CD8-positive, alpha-beta memory T cell (primary cell): ENCODE measurements around the gene TSPAN3. TPM values are rescaled to one million over a fixed set of nuclear protein-coding genes. Genes with fewer than 3 reads are reported as not detected.

Experiments
- CTCF ChIA-PET: fragments of 350-600 bp; sonication (Branson Sonifier 250); formaldehyde crosslinking; loops from one replicate; lab custom pipeline; 2021; ENCODE audit warnings: antibody characterized with exemption; lab: Charles Lee
- POLR2A ChIA-PET: fragments of 350-600 bp; sonication (Branson Sonifier 250); formaldehyde crosslinking; loops from one replicate; lab custom pipeline; 2021; ENCODE audit warnings: antibody characterized with exemption; lab: Charles Lee
- DNase-seq, 5 donors: peaks; one replicate each; pipeline versions ENCODE4 v3.0.0 to v3.0.0-alpha.2; 2020 to 2022; ENCODE audit warnings: mixed read lengths in 1 of 5
- H3K27ac ChIP-seq: one replicate; pipeline ENCODE4 v1.7.0; 2013; ENCODE audit warnings: low read depth, mild to moderate bottlenecking, low read length, moderate library complexity
- H3K27me3 ChIP-seq: 2 replicates; pipeline ENCODE4 v1.7.0; 2013; ENCODE audit warnings: low read length, mild to moderate bottlenecking; ENCODE audit not compliant: insufficient read depth, poor library complexity, severe bottlenecking
- H3K36me3 ChIP-seq: 2 replicates; pipeline ENCODE4 v1.7.0; 2013; ENCODE audit warnings: mild to moderate bottlenecking, low read length, moderate library complexity; ENCODE audit not compliant: insufficient read depth
- H3K4me1 ChIP-seq: 2 replicates; pipeline ENCODE4 v1.7.0; 2013; ENCODE audit warnings: mild to moderate bottlenecking, low read length, moderate library complexity; ENCODE audit not compliant: insufficient read depth
- H3K4me3 ChIP-seq: 2 replicates; pipeline ENCODE4 v1.7.0; 2013; ENCODE audit warnings: mild to moderate bottlenecking, low read length
- H3K9me3 ChIP-seq: 2 replicates; pipeline ENCODE4 v1.7.0; 2013; ENCODE audit warnings: mild to moderate bottlenecking, low read length
- H3K27ac Mint-ChIP-seq, 8 donors: one replicate each; pipeline ENCODE4 v1.8.0; 2020 to 2021; ENCODE audit warnings: mixed read lengths in 8 of 8, mild to moderate bottlenecking in 6 of 8, inconsistent platforms in 3 of 8, moderate library complexity in 3 of 8
- H3K27me3 Mint-ChIP-seq, 2 donors: one replicate each; pipeline ENCODE4 v1.8.0; 2020 to 2021; ENCODE audit warnings: mixed read lengths in 2 of 2, mild to moderate bottlenecking in 1 of 2, moderate library complexity in 1 of 2
- H3K36me3 Mint-ChIP-seq, 3 donors: one replicate each; pipeline ENCODE4 v1.8.0; 2020 to 2021; ENCODE audit warnings: mixed read lengths in 3 of 3, inconsistent platforms in 1 of 3, mild to moderate bottlenecking in 1 of 3
- H3K4me1 Mint-ChIP-seq, 3 donors: one replicate each; pipeline ENCODE4 v1.8.0; 2020 to 2021; ENCODE audit warnings: mixed read lengths in 3 of 3, inconsistent platforms in 1 of 3, mild to moderate bottlenecking in 1 of 3
- H3K4me3 Mint-ChIP-seq, 7 donors: one replicate each; pipeline ENCODE4 v1.8.0; 2020 to 2021; ENCODE audit warnings: mixed read lengths in 7 of 7, mild to moderate bottlenecking in 6 of 7, moderate library complexity in 4 of 7, inconsistent platforms in 2 of 7
- H3K9me3 Mint-ChIP-seq, 5 donors: one replicate each; pipeline ENCODE4 v1.8.0; 2020 to 2022; ENCODE audit warnings: mixed read lengths in 5 of 5, mild to moderate bottlenecking in 3 of 5, moderate library complexity in 2 of 5, inconsistent platforms in 1 of 5
- polyA plus RNA-seq: library from polyadenylated mRNA; unstranded; fragments of 300-500 nt; fragmentation: Illumina TruSeq; gene quantifications from one replicate; pipeline ENCODE4 v1.2.3, GENCODE V29; 2021
- total RNA-seq, 2 experiments: library from RNA; stranded (reverse); gene quantifications; one replicate each; pipeline ENCODE4 v1.2.3, GENCODE V29; 2021

The TSPAN3 gene
- total and polyA plus RNA-seq, 3 experiments from 2014 or later: 45.2 to 60.5 (median 59.3) TPM

GRCh38 chr15:77035584-77035983 is 35.3 kb downstream of the TSPAN3 start:
- H3K4me1 ChIP-seq: no peaks in the 10 kb centered on the region
- POLR2A ChIA-PET: no interaction called here
- Mint-ChIP-seq H3K4me3 (no peak overlapping the region), H3K27ac (peak overlapping the region in 3 of 8 donors; percentile 9 to 38 (median 32)), H3K4me1 (peaks cover 1 to 12% (median 5%) of the 10 kb centered on the region in 3 donors), H3K27me3 (peaks cover 0 to under 1% of the 10 kb centered on the region in 2 donors), H3K9me3 (peaks cover 0 to 24% (median 3%) of the 10 kb centered on the region in 5 donors), H3K36me3 (peaks cover 2 to 67% (median 5%) of the 10 kb centered on the region in 3 donors)
- no peak overlapping the region for H3K4me3 ChIP-seq
- H3K27me3 ChIP-seq: no peaks in the 10 kb centered on the region
- CTCF ChIA-PET: interaction anchor here (0.6 to 2.1 kb wide), 7 partner anchors 9 to 507 kb away, joined by 3 to 9 read pairs (median 6); partner anchors contain the start of gene PSTPIP1
- no peak for DNase-seq
- H3K27ac ChIP-seq: no peak overlapping the region
- peaks cover 38% of the 10 kb centered on the region for H3K36me3 ChIP-seq
- H3K9me3 ChIP-seq: no peaks in the 10 kb centered on the region

DNA sequence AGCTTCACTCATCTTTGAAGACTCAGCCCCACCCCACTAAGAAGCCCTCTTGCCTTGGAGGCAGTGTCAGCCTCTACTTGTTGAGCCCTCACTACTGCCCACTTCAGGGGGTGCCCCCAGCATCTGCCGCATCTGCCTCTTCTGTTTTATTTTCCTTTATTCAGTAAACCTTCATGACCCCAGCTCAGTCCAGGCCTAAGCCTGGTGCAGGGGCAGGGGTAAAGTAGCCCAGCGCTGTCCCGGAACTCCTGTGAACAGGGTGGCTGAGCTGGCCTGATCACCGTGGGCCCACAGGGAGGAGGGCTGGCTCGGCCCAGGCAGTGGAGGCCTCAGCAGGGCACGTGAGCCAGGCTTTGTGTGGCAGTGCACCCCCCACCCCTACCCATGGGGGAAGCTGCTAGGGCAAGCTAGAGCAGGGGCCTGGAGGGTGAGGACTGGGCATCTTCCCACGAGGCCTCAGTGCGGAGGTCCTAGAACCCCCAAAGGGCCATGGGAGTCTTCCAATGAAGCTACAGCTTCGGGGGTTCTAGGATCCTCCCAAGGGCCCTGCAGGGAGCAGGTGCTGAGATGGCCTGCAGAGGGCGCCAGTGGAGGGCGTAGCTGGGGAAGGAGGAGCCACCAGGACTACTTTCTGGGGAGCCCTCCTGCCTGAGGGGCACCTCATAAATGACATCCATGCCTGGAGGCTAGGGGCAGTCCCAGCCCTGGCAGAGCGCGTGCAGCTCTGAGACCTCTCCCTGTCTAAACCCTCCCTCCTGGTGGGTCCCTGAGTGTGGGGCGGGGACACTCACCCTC is 36.0 kb downstream of the TSPAN3 start:
- ChIA-PET CTCF (interaction anchor here (0.6 to 2.1 kb wide), 6 partner anchors 8 to 508 kb away, joined by 3 to 9 read pairs (median 8); partner anchors contain the start of gene PSTPIP1), POLR2A (no interaction called here)
- peak in 4 of 5 donors; percentile 26 to 57 (median 38) for DNase-seq
- no peaks in the 10 kb centered on the region for H3K9me3 ChIP-seq
- no peaks in the 10 kb centered on the region for H3K27me3 Mint-ChIP-seq
- H3K4me3 ChIP-seq: no peak overlapping the region
- H3K27ac ChIP-seq: no peak overlapping the region
- H3K4me1 ChIP-seq: no peaks in the 10 kb centered on the region
- H3K4me1 Mint-ChIP-seq: peaks cover 0 to 11% (median 5%) of the 10 kb centered on the region in 3 donors
- H3K27ac Mint-ChIP-seq: peak overlapping the region in 6 of 8 donors; percentile 31 to 97 (median 80)
- no peaks in the 10 kb centered on the region for H3K27me3 ChIP-seq
- no peak overlapping the region for H3K4me3 Mint-ChIP-seq
- peaks cover 0 to 19% (median 2%) of the 10 kb centered on the region in 5 donors for H3K9me3 Mint-ChIP-seq
- H3K36me3 Mint-ChIP-seq: peaks cover 2 to 71% (median 4%) of the 10 kb centered on the region in 3 donors
- H3K36me3 ChIP-seq: peaks cover 42% of the 10 kb centered on the region

- H3K4me3 Mint-ChIP-seq: no peak overlapping the region
- H3K36me3 Mint-ChIP-seq: peaks cover 4 to 80% (median 4%) of the 10 kb centered on the region in 3 donors
- ChIA-PET POLR2A (no interaction called here), CTCF (interaction anchor here (1.2 to 2.1 kb wide), 4 partner anchors 16 to 60 kb away, joined by 3 to 9 read pairs (median 8); partner anchors contain the start of gene PSTPIP1)
- H3K9me3 Mint-ChIP-seq: peaks cover 0 to 11% (median 2%) of the 10 kb centered on the region in 5 donors
- H3K4me1 Mint-ChIP-seq: peaks cover 0 to 11% (median 5%) of the 10 kb centered on the region in 3 donors
- no peak overlapping the region for H3K27ac ChIP-seq
- H3K27ac Mint-ChIP-seq: peak overlapping the region in 7 of 8 donors; percentile 35 to 97 (median 85)
- peak in 2 of 5 donors; percentile 0 to 43 for DNase-seq
- H3K36me3 ChIP-seq: peaks cover 42% of the 10 kb centered on the region
- H3K4me3 ChIP-seq: no peak overlapping the region
- no peaks in the 10 kb centered on the region for H3K27me3 ChIP-seq
- no peaks in the 10 kb centered on the region for H3K27me3 Mint-ChIP-seq
- H3K4me1 ChIP-seq: no peaks in the 10 kb centered on the region
- no peaks in the 10 kb centered on the region for H3K9me3 ChIP-seq
These were observed 36.9 kb downstream of the TSPAN3 start for GRCh38 chr15:77033729-77034671.

DNA sequence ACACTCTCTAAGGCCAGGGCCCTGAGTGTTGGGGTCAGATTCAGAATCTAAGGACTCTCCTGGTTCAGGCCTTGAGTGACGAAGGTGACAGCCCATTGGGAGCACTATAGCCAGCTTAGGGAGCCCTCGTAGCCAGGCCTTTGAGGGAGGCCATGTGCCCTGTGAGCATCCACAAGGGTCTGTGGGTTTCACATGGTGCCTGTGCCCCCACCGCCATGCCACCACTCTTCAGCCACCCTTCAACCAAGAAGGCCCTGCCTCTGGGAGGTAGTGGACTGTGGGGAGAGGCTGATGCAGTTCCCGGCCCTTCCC is 37.5 kb downstream of the TSPAN3 start:
- Histone ChIP-seq H3K27me3 (no peaks in the 10 kb centered on the region), H3K9me3 (no peaks in the 10 kb centered on the region), H3K36me3 (peaks cover 48% of the 10 kb centered on the region), H3K4me1 (no peaks in the 10 kb centered on the region), H3K4me3 (no peak overlapping the region), H3K27ac (no peak overlapping the region)
- ChIA-PET POLR2A (no interaction called here), CTCF (interaction anchor here (0.7 to 1.2 kb wide), 2 partner anchors 20 to 510 kb away, joined by 3 read pairs; no protein-coding TSS in a partner anchor)
- Mint-ChIP-seq H3K36me3 (peaks cover 4 to 86% (median 4%) of the 10 kb centered on the region in 3 donors), H3K9me3 (peaks cover 0 to 7% (median 0%) of the 10 kb centered on the region in 5 donors), H3K27ac (peak overlapping the region in 3 of 8 donors; percentile 35 to 64 (median 60)), H3K4me1 (peaks cover 0 to 11% (median 5%) of the 10 kb centered on the region in 3 donors), H3K27me3 (no peaks in the 10 kb centered on the region), H3K4me3 (no peak overlapping the region)
- DNase-seq: peak in 1 of 5 donors; percentile 33

DNA sequence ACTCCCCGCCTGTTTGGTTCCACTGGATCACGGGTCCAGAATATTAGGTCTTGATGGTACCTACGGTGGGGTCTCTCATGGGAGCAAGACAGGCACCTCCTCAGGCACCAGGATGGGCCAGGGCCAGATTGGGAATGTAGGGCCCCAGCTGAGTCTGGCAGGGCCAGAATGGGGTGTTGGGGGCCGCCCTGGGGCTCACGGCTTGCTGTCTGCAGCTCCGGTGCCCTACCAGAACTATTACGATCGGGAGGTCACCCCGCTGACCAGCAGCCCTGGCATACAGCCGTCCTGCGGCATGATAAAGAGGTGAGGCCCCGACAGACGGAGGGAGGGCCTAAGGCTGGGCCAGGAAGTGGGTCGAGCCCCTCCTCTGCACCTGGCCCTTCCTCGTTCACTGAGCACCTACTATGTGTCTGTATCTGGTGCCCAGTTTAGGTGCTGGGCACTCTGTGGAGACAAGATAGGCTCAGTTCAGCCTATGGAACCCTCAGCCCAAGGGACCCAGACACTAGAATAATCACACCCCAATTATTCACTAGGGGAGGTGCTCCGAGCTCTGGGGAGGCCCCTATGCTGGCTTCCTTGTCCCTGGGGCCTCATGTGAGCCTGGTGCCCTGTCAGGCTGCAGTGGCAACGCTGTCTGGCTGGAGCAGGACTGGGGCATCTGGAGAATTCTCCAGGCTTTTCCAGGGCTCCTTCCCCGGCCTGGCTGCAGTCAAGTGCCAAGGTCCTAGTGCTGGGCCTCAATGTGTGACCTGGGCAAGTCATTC is 38.1 kb downstream of the TSPAN3 start:
- no peaks in the 10 kb centered on the region for H3K27me3 Mint-ChIP-seq
- H3K4me3 Mint-ChIP-seq: no peak overlapping the region
- H3K36me3 Mint-ChIP-seq: peaks cover 4 to 90% (median 4%) of the 10 kb centered on the region in 3 donors
- ChIA-PET POLR2A (interaction anchor here (1.8 kb wide), 1 partner anchor 38 kb away, joined by 5 read pairs; the partner anchor contains the start of gene PSTPIP1), CTCF (interaction anchor here (0.6 to 3.7 kb wide), 8 partner anchors 10 to 510 kb away, joined by 3 to 18 read pairs (median 4); no protein-coding TSS in a partner anchor)
- no peaks in the 10 kb centered on the region for H3K9me3 ChIP-seq
- peaks cover 50% of the 10 kb centered on the region for H3K36me3 ChIP-seq
- peaks cover 0 to 5% (median 0%) of the 10 kb centered on the region in 5 donors for H3K9me3 Mint-ChIP-seq
- H3K27me3 ChIP-seq: no peaks in the 10 kb centered on the region
- peaks cover 0 to 11% (median 5%) of the 10 kb centered on the region in 3 donors for H3K4me1 Mint-ChIP-seq
- DNase-seq: peak in 2 of 5 donors; percentile 0 to 42
- no peaks in the 10 kb centered on the region for H3K4me1 ChIP-seq
- peak overlapping the region in 1 of 8 donors; percentile 73 for H3K27ac Mint-ChIP-seq
- H3K4me3 ChIP-seq: no peak overlapping the region
- H3K27ac ChIP-seq: no peak overlapping the region

- Mint-ChIP-seq H3K4me1 (peaks cover 0 to 15% (median 6%) of the 10 kb centered on the region in 3 donors), H3K27me3 (no peaks in the 10 kb centered on the region), H3K36me3 (peaks cover 0 to 90% (median 6%) of the 10 kb centered on the region in 3 donors), H3K9me3 (peaks cover 0 to under 1% (median 0%) of the 10 kb centered on the region in 5 donors), H3K27ac (peak overlapping the region in 2 of 8 donors; percentile 73 to 77), H3K4me3 (no peak overlapping the region)
- Histone ChIP-seq H3K4me3 (no peak overlapping the region), H3K27me3 (no peaks in the 10 kb centered on the region), H3K27ac (no peak overlapping the region), H3K4me1 (no peaks in the 10 kb centered on the region), H3K9me3 (no peaks in the 10 kb centered on the region), H3K36me3 (peaks cover 48% of the 10 kb centered on the region)
- ChIA-PET POLR2A (interaction anchor here (1.8 kb wide), 1 partner anchor 38 kb away, joined by 5 read pairs; the partner anchor contains the start of gene PSTPIP1), CTCF (interaction anchor here (0.6 to 3.7 kb wide), 7 partner anchors 10 to 59 kb away, joined by 3 to 18 read pairs (median 6); no protein-coding TSS in a partner anchor)
- peak in 3 of 5 donors; percentile 0 to 44 (median 0) for DNase-seq
These were observed 38.8 kb downstream of the TSPAN3 start for GRCh38 chr15:77032052-77032646.
